Activated CD8-positive, alpha-beta memory T cell treated with anti-CD3 and anti-CD28 coated beads, Interleukin-2, amount 50 U/mL, for 24 hours (primary cell): Measurements from ENCODE around the gene AGXT2.
"Not testable (repeated sequence)": the region's sequence is repeated elsewhere in the genome, so short reads cannot be mapped to it uniquely, and the experiment has no call there.

Experiments
- DNase-seq: peaks from one replicate; pipeline ENCODE4 v3.0.0-alpha.2; 2020; ENCODE audit errors: extremely low read depth

The AGXT2 gene

GRCh38 chr5:35052838-35053237 is 5.1 kb upstream of the AGXT2 start:
- DNase-seq = no peak

- no peak for DNase-seq
Measured at GRCh38 chr5:35050541-35051126, 2.9 kb upstream of the AGXT2 start.

- DNase-seq = no peak
Measured at GRCh38 chr5:35048910-35049309, 1.2 kb upstream of the AGXT2 start.

GRCh38 chr5:35046774-35047173 is 975 bp downstream of the AGXT2 start:
- DNase-seq = no peak

GRCh38 chr5:35045280-35045679 is 2.5 kb downstream of the AGXT2 start:
- DNase-seq = no peak

- no peak for DNase-seq
Measured at GRCh38 chr5:35044649-35045048, 3.1 kb downstream of the AGXT2 start.

GRCh38 chr5:35042781-35043180 is 5.0 kb downstream of the AGXT2 start:
- DNase-seq = no peak

GRCh38 chr5:35041261-35041660 is 6.5 kb downstream of the AGXT2 start:
- DNase-seq = no peak

GRCh38 chr5:35038891-35039290 is 8.9 kb downstream of the AGXT2 start:
- no peak for DNase-seq

GRCh38 chr5:35036536-35036935 is 11.2 kb downstream of the AGXT2 start:
- no peak for DNase-seq

GRCh38 chr5:35035929-35036328 is 11.8 kb downstream of the AGXT2 start:
- not testable (repeated sequence) for DNase-seq

GRCh38 chr5:35035271-35035670 is 12.5 kb downstream of the AGXT2 start:
- no peak for DNase-seq

- no peak for DNase-seq
Measured at GRCh38 chr5:35032356-35032755, 15.4 kb downstream of the AGXT2 start.

GRCh38 chr5:35031276-35031675 is 16.5 kb downstream of the AGXT2 start:
- no peak for DNase-seq

GRCh38 chr5:35030426-35031100 is 17.2 kb downstream of the AGXT2 start:
- DNase-seq = no peak

GRCh38 chr5:35029333-35029732 is 18.4 kb downstream of the AGXT2 start:
- no peak for DNase-seq

- DNase-seq = no peak
Measured at GRCh38 chr5:35026941-35027340, 20.8 kb downstream of the AGXT2 start.

GRCh38 chr5:35026280-35026840 is 21.4 kb downstream of the AGXT2 start:
- DNase-seq = no peak

- no peak for DNase-seq
Measured at GRCh38 chr5:35024911-35025510, 22.7 kb downstream of the AGXT2 start.

GRCh38 chr5:35023391-35024178 is 24.2 kb downstream of the AGXT2 start:
- DNase-seq = no peak

GRCh38 chr5:35016174-35017051 is 31.3 kb downstream of the AGXT2 start:
- no peak for DNase-seq
